ENCODE measurements around the gene REXO1. TPM values are rescaled to one million over a fixed set of nuclear protein-coding genes. Genes with fewer than 3 reads are reported as not detected.

Gene REXO1
- total RNA-seq, 1 experiment from 2014 or later: 52.1 TPM

- Histone ChIP-seq H3K9me3 (ENCODE audit: control insufficient read depth, insufficient read depth, low read depth, low read length) (no peaks in the 10 kb centered on the region), H3K4me1 (ENCODE audit: control insufficient read depth, insufficient read depth, low read length) (peaks cover 7% of the 10 kb centered on the region), H3K4me3 (ENCODE audit: low read depth in 2 of 2, low read length in 2 of 2) (peak overlapping the region; percentile 64 to 80), H3K36me3 (ENCODE audit: control insufficient read depth, insufficient read depth, low read length) (peaks cover 5% of the 10 kb centered on the region; the same call in 1 of the 2 replicates), H3K27me3 (ENCODE audit: control insufficient read depth, insufficient read depth, low read length) (no peaks in the 10 kb centered on the region), H3K27ac (ENCODE audit: low read length) (peak overlapping the region; percentile 87)
- ChIA-PET CTCF (interaction anchor here (1.0 kb wide), 1 partner anchor 153 kb away, joined by 9 read pairs; no protein-coding TSS in a partner anchor), POLR2A (no interaction called here)
- intact Hi-C loops (cut with micrococcal nuclease; ENCODE audit: unreplicated experiment): no loop called here
- no TSS peak for BruUV-seq (replicated peaks)
- in situ Hi-C loops (cut with HindIII; ENCODE audit: low pct_unique_long_range_greater_than_20kb, low sequenced_read_pairs): no loop called here
- TF ChIP-seq SIN3A (IDR thresholded peaks at IDR 0.05; ENCODE audit: borderline replicate concordance, insufficient read depth, low read depth, low read length): no peak
- TF ChIP-seq REST (IDR thresholded peaks at IDR 0.05; ENCODE audit: insufficient read depth in 1 of 2, low read depth in 2 of 2, low read length in 1 of 2): no peak
- 0 out of 2 replicates have a peak, but pooled peaks have one; percentile 27 for TF ChIP-seq POLR2AphosphoS5 (IDR thresholded peaks at IDR 0.05; ENCODE audit: low read depth, low read length)
- ATAC-seq (peak; percentile 71), DNase-seq (ENCODE audit: low read depth, low spot score) (no peak)
These were observed 15.6 kb upstream of the REXO1 start for GRCh38 chr19:1863638-1864479.

GRCh38 chr19:1863328-1863637, 15.0 kb upstream of the REXO1 start, which contains the start of gene KLF16:
Gene KLF16 (minus strand): TSS chr19:1863579. CDS start chr19:1863497, 82 bp downstream.
- Histone ChIP-seq H3K36me3 (ENCODE audit: control insufficient read depth, insufficient read depth, low read length) (peaks cover 5% of the 10 kb centered on the region; the same call in 1 of the 2 replicates), H3K27ac (ENCODE audit: low read length) (peak within 1 kb of the TSS; percentile 88), H3K4me1 (ENCODE audit: control insufficient read depth, insufficient read depth, low read length) (peaks cover 12% of the 10 kb centered on the region), H3K9me3 (ENCODE audit: control insufficient read depth, insufficient read depth, low read depth, low read length) (no peaks in the 10 kb centered on the region), H3K4me3 (ENCODE audit: low read depth in 2 of 2, low read length in 2 of 2) (peak within 1 kb of the TSS; percentile 76 to 80), H3K27me3 (ENCODE audit: control insufficient read depth, insufficient read depth, low read length) (no peaks in the 10 kb centered on the region)
- no TSS peak for BruUV-seq (replicated peaks)
- POLR2A ChIA-PET: no interaction called here
- TF ChIP-seq TCF7L2 (IDR thresholded peaks at IDR 0.05; ENCODE audit: low read depth, low read length) (no peak), POLR2AphosphoS5 (IDR thresholded peaks at IDR 0.05; ENCODE audit: low read depth, low read length) (no peak; the same call in 1 of the 2 replicates), CTCF (IDR thresholded peaks at IDR 0.05) (no peak), REST (IDR thresholded peaks at IDR 0.05; ENCODE audit: insufficient read depth in 1 of 2, low read depth in 2 of 2, low read length in 1 of 2) (no peak), SIN3A (IDR thresholded peaks at IDR 0.05; ENCODE audit: borderline replicate concordance, insufficient read depth, low read depth, low read length) (no peak)
- peak; percentile 7 for ATAC-seq
- no peak for DNase-seq (ENCODE audit: low read depth, low spot score)
- intact Hi-C loops (cut with micrococcal nuclease; ENCODE audit: unreplicated experiment): no loop called here
- in situ Hi-C loops (cut with HindIII; ENCODE audit: low pct_unique_long_range_greater_than_20kb, low sequenced_read_pairs): no loop called here
- CTCF ChIA-PET: no interaction called here

All from Panc1 (cell line).